ENCODE data around the gene RELB.

GRCh38 chr19:45009625-45010255 lies 8.5 kb downstream of the RELB start:
- no peak for TF ChIP-seq CTCF (IDR thresholded peaks at IDR 0.05)
- no peak for TF ChIP-seq POLR2A (IDR thresholded peaks at IDR 0.05)
